CD1c-positive myeloid dendritic cell (primary cell): ENCODE data around the gene OBSL1.

Source experiments
- DNase-seq: peaks from one replicate; pipeline ENCODE4 v3.0.0-alpha.2; 2016; ENCODE audit errors: extremely low spot score

Gene OBSL1

DNA sequence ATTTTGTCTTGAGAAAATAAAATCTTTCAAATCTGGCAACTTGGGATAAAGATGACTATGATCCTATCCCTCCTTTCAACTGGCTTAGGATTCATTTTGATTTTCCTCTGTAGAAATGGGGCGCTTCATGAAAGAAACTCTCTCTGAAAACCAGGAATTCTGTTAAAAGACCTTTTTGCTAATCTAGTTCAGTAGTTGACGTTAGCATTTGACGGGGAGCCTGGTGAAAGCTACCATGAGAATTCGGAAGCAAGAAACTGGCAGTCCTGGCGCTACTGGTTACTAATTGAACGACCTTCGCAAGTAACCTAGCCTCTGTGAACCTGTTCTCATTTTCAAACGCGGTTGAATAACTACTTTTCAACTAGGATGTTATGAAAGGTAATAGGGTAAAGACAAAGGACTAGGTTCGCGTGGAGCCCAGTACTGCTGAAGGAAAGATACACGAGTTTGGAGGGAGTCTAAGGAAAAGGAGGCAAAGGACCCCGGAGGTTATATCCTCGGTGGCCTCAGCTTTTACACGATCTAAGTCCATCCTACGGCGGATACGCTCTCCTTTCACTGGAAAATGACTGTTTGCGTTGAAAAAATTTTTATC, 25.7 kb upstream of the OBSL1 start:
- no peak for DNase-seq

DNA sequence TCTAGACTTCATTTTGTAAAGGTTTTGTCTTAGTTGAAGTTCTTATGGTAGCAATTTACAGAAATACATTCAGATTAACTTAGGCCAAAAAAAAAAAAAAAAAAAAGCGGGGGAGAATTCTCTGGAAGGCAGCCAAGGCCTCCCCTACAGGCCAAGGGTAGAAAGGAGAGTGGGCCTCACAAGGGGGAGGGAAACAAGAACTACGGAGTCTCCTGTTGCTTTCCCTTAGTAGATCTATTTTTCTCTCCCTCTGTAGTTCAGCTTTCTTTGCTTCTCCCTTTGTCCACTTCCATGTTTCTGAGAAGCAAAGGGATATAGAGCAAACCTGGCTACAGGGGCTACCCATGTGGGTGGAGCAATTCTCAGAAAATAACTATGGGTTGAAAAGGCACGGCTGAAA, 23.9 kb upstream of the OBSL1 start:
- peak; percentile 5 for DNase-seq

DNA sequence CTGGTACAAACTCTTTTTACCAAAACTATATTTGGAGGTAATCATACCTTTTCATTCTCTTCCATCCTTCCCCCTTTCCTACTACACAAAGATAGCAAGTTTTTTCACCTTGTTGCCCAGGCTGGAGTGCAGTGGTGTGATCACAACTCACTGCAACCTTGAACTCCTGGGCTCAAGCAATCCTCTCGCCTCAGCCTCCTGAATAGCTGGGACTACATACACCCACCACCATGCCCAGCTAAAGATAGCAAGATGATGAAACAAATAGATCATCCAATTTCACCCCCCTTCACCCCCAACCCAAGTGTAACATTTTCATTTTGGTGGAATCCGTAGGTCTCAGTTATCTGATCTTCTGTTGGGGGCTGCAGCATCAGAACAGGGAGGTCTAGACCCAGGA, 21.8 kb upstream of the OBSL1 start:
- no peak for DNase-seq

DNA sequence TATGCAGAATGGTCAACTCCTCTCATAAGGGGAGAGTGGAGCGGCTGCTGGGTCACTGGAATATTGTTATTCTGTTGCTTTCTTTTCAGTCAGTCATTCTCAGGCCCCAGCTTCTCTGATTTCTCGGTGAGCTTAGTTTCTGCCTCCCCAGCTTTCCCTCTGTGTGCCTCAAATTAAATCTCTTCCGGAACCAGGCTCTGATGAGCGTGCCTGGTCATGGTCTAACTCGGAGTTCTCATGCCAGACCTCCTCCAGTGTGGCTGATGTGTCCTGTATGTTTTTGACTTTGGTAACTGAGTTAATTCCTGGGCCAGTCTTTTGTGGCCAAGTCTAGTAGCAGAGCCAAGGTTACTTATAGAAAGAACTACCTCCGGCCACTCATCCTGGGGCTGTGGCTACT, 21.4 kb upstream of the OBSL1 start:
- no peak for DNase-seq

DNA sequence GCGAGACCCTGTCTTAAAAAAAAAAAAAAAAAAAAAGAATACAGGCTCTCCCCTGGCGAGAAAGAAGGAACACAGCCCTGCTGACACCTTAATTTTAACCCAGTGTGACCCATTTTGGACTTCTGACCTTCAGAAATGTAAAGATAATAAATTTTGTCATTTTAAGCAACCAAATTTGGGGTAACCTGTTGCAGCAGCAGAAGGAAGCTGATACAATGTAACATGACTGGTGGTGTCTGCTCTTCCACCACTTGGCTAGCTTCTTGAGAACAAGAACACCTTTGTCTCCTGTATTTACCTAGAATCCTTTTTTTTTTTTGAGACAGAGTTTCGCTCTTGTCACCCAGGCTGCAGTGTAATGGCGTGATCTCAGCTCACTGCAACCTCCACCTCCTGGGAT, 19.8 kb upstream of the OBSL1 start:
- DNase-seq = no peak

DNA sequence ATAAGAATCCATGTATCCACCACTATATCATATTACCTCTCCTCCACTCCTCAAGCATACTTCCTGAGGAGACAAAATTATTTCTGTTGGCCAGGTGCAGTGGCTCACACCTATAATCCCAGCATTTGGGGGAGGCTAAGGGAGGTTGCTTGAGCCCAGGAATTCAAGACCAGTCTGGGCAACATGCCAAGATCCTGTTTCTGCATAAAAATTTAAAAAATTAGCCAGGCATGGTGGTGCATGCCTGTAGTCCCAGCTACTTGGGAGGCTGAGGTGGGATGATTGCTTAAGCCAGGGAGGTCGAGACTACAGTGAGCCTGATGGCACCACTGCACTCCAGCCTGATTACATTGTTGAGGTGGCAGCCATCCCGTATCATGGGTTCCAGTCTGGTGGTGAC, 10.0 kb upstream of the OBSL1 start:
- no peak for DNase-seq

DNA sequence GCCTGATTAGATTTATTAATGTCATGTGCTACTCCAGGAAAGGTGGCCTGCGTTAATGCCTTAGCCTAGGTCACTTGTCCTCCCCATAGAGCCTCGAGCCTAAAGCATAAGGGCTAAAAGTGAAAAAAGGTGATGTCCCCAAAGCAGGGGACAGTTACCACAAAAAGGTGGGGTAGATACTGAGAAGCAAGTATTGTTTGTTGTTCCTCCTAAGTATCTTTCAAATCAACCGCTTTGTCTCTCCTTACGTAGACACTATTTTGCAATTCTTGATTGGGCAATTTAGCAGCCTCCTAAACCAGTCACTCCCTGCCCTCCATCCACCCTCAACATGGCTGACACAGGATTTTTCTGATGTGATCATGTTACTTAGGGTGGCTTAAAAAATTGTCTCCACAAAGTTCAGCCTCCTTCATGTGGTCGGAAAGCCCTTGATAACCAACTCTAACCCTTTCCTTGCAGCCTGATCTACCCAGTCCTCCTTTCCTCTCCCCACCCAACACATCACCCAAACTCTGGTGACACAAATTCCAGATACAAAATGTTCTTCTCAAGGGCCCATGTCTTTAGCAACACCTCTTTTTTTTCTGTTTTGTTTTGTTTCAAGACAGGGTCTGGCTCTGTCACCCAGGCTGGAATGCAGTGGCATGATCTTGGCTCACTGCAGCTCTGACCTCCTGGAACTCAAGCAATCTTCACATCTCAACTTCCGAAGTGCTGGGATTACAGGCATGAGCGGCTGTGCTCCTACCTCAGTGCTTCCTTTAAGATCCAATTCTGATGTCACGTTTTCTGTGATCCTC, 7.7 kb upstream of the OBSL1 start:
- peak; percentile 31 for DNase-seq

DNA sequence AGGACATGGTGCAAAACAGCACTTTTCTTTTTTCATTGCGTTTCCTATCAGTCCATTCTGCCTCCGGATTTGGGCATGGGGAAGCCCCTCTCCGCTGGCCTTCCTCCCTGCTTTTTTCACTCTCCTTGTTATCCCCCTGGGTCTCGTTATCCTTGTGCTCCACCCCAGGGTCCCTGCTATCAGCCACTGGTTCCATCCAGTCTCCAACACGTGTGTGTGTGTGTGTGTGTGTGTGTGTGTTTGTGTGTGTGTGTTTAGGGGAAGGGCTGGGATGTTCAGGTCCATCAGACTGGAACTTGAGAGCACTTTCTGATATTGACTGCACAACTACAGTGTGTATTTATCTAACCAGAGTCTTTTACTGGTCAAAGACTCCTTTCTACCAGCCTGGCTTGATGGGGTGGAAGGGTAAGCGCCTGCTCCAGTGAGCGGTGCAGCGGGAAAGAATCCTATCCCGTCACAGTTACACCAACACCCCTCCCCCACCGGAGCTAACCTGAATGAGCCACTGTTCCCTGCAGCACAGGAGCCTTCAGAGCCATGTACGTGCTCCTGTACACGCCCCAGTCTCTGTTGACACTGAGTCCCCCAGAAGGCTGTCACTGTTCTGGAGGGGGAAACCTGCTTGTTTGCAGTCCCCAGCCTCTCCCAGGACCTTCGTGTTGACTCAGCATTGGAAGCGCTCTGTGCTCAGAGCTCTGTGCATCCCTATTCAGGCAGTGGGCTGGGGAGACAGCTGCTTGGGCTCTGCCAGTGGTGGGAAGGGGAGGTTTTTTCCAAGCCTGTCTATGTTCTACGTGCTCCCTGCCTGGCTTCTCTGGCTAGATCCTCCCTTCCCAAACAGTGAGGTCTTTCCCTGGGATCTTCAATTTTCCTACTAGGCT, 5.4 kb upstream of the OBSL1 start:
- no peak for DNase-seq

DNA sequence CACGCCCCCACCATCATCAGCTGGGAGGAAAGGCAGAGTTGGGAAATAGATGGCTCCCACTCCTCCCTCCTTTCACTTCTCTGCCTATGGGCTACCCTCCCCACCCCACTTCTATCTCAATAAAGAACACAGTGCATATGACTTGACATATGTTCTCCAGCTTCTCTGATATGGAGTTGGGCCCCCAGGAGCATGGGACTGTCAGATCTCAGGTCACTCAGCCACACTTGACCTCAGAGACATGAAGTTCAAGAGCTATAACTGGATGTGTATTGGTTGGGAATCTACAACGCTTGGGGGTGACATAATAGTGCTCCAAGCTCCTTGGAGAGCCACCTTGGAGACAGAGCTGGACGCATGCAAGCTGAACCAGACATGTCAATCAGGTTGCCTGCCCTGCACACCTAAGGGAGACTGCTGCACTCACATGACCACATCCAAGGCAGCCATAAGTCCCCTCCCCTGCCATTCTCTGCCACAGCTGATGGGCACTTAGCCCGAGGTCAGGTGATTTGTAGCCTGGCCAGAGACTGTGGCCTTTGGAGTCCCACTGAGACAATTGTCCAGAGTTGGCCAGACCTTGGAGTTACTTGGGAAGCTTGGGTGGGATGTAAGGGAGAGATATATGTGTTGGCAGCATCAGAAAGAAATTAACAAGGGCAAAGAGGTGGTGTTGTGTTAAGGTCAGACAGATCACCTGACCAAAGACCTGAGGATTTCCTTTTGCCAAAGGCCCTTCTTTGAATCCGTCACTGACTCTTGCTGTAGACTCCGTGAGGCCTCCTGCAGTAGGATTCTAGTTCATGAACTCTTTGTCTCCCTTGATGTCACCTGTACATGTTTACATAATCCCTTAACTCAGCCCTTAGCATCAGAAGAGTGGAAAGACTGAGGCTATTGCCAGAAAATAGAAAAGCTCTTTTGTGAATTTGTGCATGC, 4.5 kb upstream of the OBSL1 start:
- no peak for DNase-seq

DNA sequence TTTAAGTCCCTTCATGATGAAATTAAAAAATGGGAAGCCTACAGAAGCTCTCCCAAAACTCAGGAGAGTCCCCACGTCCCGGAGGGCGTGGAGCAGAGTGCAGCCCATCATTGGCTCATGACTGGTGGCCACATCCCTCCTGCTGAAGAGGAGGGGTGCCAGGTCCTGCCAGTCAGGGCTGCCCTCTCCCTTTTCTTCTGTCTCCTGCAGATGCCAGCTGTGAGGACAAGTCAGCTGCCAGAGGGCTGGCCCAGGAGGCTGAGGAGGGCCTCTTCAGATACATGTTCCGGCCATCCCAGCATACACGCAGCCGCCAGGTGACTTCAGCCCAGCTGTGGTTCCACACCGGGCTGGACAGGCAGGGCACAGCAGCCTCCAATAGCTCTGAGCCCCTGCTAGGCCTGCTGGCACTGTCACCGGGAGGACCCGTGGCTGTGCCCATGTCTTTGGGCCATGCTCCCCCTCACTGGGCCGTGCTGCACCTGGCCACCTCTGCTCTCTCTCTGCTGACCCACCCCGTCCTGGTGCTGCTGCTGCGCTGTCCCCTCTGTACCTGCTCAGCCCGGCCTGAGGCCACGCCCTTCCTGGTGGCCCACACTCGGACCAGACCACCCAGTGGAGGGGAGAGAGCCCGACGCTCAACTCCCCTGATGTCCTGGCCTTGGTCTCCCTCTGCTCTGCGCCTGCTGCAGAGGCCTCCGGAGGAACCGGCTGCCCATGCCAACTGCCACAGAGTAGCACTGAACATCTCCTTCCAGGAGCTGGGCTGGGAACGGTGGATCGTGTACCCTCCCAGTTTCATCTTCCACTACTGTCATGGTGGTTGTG, 3.4 kb upstream of the OBSL1 start:
- DNase-seq = no peak

DNA sequence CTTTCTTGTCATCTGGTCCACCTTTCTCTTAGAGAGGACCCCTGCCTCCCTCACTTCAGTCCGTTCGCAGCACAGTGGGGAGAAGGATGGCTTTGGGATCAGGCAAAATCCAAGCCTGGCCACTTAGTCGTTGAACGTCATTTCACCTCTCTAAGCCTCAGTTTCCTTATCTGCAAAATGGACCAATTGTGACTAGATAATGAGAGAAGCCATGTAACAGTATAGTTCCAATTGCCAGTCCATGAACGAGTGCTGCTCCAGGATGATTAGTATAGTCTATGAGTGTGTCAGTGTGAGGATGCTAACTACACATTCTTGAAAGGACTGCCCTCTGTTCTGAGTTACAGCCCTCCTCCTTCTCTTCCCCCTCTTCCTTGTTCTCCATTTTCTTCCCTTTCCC, 1.8 kb upstream of the OBSL1 start:
- no peak for DNase-seq

DNA sequence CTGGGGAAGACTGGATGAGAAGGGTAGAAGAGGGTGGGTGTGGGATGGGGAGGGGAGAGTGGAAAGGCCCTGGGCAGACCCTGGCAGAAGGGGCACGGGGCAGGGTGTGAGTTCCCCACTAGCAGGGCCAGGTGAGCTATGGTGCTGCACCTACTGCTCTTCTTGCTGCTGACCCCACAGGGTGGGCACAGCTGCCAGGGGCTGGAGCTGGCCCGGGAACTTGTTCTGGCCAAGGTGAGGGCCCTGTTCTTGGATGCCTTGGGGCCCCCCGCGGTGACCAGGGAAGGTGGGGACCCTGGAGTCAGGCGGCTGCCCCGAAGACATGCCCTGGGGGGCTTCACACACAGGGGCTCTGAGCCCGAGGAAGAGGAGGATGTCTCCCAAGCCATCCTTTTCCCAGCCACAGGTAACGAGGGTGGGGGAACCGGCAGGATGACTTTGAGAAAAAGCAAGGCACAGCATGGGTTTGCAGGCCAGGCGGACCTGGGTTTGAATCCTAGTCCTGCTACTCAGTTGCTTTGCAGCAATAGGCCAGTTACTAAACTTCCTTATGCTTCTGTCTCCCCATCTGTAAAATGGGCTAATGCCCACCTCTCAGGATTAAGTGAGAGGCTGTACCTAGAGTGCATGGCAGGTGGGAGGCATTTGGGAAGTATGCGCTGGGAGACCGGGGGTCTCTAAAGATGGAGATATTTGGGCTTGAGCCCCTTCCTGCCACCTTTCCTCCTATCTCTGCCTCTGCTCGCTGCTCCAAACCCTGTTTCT, 1.1 kb upstream of the OBSL1 start, which contains the start of gene INHA:
Gene INHA, plus strand, starts transcription at position 74 of the 765 bp plus-strand sequence. Its CDS starts 65 bp downstream, at position 139.
- DNase-seq = no peak

DNA sequence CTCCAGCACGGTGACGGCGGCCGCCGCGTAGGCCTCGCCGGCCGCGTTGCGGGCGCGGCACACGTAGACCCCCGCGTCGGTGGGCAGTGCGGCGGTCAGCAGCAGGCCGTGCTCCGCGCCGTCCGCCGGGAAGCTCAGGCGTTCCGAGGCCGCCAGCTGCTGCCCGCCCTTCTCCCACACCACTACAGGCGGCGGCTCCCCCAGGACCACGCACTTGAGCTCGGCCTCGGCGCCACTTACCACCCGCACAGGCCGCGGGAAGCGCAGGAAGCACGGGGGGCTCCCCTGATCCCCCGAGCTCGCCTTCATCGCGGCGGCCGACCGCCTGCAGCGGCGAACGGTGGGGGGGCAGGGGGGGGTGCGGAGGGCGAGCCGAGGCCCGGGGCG, 422 bp downstream of the OBSL1 start:
- DNase-seq = no peak

DNA sequence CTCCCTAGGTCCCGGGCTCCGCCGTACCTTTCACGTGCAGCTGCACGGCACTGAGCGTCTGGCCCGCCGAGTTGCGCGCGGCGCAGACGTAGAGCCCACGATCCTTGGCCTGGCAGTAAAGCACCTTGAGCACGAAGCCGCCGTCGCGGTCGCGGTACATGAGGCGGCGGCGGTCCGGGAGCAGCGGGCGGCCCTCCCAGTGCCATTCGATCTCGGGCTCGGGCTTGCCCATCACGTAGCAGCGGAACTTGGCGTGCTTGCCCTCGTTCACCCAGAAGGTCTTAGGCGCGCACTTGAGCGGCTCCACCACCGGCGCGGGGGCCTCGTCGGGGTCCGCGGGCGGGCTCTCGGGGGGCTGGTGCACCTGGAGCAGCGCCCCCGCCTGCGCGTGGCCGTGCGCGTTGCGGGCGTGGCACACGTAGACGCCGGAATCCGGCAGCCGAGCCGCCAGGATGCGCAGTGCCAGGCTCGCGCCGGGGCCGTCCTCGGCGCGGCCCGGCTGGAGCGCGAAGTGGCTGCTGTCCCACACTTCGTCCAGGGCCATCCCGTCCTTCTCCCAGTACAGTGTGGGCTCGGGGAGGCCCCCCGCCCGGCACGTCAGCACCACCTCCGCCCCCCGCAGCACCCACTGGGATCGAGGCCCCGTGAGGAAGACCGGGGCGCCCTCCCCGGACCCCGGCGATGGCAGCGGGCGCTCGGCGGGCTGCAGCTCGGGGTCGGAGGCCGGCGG, 980 bp downstream of the OBSL1 start:
- no peak for DNase-seq

DNA sequence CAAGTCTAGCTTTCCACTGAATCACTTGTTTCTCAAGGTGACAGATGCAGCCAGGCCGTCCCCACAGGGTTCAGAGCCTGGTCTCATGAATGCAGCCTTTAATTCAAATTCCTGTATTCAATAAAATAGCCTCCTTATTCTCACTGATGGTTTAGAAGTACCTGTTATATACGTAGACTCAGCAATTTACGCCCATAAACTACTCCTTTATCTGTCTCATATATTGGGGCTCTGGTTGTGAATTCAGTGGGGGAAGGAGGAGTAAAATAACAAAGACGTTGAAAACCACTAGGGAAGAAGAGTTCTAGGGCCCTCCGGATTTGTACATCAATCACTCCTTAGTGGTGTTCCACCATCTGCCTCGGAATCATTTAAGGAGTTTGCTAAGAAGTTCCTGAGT, 1.7 kb downstream of the OBSL1 start:
- no peak for DNase-seq

DNA sequence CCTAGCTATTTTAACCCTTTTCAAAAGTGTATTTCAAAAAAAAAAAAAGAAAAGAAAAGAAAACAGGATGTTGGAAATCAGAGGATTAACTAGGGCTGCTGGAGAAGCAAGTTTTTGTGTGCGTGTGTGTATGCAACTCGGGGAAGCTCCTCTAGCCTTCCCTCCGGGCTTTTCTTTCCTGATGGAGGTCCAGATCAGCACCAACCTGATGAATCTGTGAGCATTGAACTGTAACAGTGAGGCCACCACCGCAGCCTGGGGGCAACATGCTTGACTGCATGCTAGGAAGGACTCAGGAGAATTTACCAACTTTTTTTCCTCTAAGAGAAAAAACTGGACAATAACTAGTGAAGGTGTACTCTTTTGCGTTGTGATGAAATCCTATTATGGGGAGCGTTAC, 2.3 kb downstream of the OBSL1 start:
- DNase-seq = no peak

DNA sequence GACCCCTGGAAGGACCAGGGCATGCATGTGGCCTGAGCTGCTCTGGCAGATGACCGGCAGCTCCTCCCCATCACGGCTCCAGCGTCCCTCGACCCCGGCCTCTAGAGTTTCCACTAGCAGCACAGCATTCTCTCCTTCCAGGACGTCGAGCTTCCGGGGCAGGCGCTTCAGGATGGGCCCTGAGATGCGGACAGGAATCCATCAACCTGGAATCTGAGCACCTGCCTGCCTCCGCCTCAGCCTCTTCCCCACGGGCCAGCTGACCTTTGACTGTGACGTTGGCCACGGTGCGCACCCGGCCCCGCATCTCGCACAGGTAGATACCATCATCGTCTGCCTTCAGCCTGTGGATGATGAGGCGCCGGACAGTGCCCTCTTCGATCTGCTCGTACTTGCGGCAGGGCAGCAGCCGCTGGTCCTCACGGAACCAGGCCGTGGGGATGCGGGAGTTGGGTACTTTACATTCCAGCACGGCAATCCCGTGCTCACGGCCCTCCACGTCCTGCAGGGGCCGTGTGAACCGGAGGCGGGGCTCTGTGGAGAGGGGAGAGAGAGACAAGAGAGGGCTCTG, 3.5 kb downstream of the OBSL1 start:
- no peak for DNase-seq

DNA sequence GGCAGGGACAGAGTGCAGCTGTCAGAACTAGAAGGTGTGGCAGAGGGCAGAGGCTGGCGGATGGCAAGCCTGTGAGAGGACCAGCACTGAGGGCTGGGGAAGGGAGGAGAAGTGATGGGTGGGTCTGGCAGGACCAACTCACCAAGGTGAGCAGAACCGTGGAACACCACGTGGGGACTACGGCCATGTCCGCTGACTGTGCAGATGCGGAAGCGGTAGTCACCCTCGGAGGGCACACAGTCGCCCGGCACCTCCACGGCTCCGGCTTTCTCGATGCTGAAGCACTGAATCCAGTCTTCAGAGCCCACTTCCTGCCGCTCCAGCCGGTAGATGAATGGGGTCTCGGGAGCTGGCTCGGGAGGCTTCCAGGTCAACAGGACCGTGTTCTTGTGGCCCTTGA, 4.2 kb downstream of the OBSL1 start:
- no peak for DNase-seq

DNA sequence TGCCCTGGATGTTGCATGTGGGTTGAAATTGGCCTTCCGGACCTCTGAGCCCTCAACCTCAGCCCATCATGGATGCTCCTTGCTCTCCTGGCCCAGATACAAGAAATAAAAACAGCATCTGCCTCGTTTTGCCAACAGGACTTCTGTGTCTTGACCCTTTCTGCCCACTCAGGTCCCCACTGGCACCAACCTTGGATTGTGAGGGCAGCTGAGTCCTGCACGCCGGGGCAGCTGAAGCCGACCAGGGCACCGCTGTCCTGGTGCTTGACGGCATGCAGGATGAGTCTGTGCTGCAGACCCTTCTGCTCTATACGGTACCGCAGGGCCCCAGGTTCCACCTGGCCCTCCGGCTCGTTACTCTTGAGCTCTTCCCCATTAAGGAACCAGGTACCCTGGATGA, 4.7 kb downstream of the OBSL1 start:
- no peak for DNase-seq
